PFSK-1 (cell line): ENCODE results near the gene PTPRQ.

Experiments
- FOXP2 ChIP-seq: optimal IDR thresholded peaks from 2 replicates; pipeline ENCODE3; 2011; ENCODE audit warnings: borderline replicate concordance, control low read depth, inconsistent platforms; ENCODE audit not compliant: insufficient read depth; ENCODE audit errors: extremely low read length, extremely low read depth
- POLR2AphosphoS5 ChIP-seq: IDR thresholded peaks from 2 replicates; pipeline ENCODE4 v1.6.1; 2012; ENCODE audit warnings: low read depth, mild to moderate bottlenecking, control low read depth, low read length, moderate library complexity
- REST ChIP-seq, 2 experiments: IDR thresholded peaks; 2 replicates each; pipeline versions ENCODE4 v1.6.1 to v1.8.0; 2011 to 2012; ENCODE audit warnings: low read depth in 2 of 2, low read length in 2 of 2, control low read depth in 1 of 2, inconsistent platforms in 1 of 2, mild to moderate bottlenecking in 1 of 2, moderate library complexity in 1 of 2; ENCODE audit not compliant: insufficient read depth in 1 of 2
- SIN3A ChIP-seq: IDR thresholded peaks from 2 replicates; pipeline ENCODE4 v1.6.1; 2012; ENCODE audit warnings: mild to moderate bottlenecking, low read length, moderate library complexity, borderline replicate concordance; ENCODE audit not compliant: insufficient read depth
- TAF1 ChIP-seq: IDR thresholded peaks from 2 replicates; pipeline ENCODE4 v1.6.1; 2012; ENCODE audit warnings: low read length, control low read depth, borderline replicate concordance; ENCODE audit not compliant: insufficient read depth

The PTPRQ gene

GRCh38 chr12:80472236-80472635 is 28.2 kb downstream of the PTPRQ start:
- TF ChIP-seq POLR2AphosphoS5 = no peak
- TF ChIP-seq FOXP2 = no peak
- TF ChIP-seq SIN3A = no peak
- no peak for TF ChIP-seq REST (IDR thresholded peaks at IDR 0.05; ENCODE audit: insufficient read depth in 1 of 2, low read depth in 2 of 2, low read length in 2 of 2)
- no peak for TF ChIP-seq TAF1

- TF ChIP-seq REST (IDR thresholded peaks at IDR 0.05; ENCODE audit: insufficient read depth in 1 of 2, low read depth in 2 of 2, low read length in 2 of 2) = no peak
- TF ChIP-seq TAF1 = no peak
- no peak for TF ChIP-seq POLR2AphosphoS5
- no peak for TF ChIP-seq FOXP2
- TF ChIP-seq SIN3A = no peak
These were observed 29.0 kb downstream of the PTPRQ start for GRCh38 chr12:80472911-80473500.

- TF ChIP-seq TAF1 (no peak), POLR2AphosphoS5 (no peak), SIN3A (no peak), FOXP2 (no peak), REST (IDR thresholded peaks at IDR 0.05; ENCODE audit: insufficient read depth in 1 of 2, low read depth in 2 of 2, low read length in 2 of 2) (no peak)
These were observed 40.7 kb downstream of the PTPRQ start for GRCh38 chr12:80484746-80485145.

- TF ChIP-seq REST (IDR thresholded peaks at IDR 0.05; ENCODE audit: insufficient read depth in 1 of 2, low read depth in 2 of 2, low read length in 2 of 2) = no peak
- no peak for TF ChIP-seq SIN3A
- no peak for TF ChIP-seq TAF1
- TF ChIP-seq FOXP2 = no peak
- TF ChIP-seq POLR2AphosphoS5 = no peak
These were observed 41.4 kb downstream of the PTPRQ start for GRCh38 chr12:80485222-80485987.

GRCh38 chr12:80490329-80490728 is 46.3 kb downstream of the PTPRQ start:
- TF ChIP-seq POLR2AphosphoS5 = no peak
- TF ChIP-seq SIN3A = no peak
- no peak for TF ChIP-seq REST (IDR thresholded peaks at IDR 0.05; ENCODE audit: insufficient read depth in 1 of 2, low read depth in 2 of 2, low read length in 2 of 2)
- TF ChIP-seq TAF1 = no peak
- no peak for TF ChIP-seq FOXP2
